ENCODE data around the gene GABRB3. TPM values are rescaled to one million over a fixed set of nuclear protein-coding genes. Genes with fewer than 3 reads are reported as not detected.

GABRB3 gene
- total and polyA plus RNA-seq, 2 donors (not counting 3 experiments of a cell fraction or from before 2014, with no cell fraction given): 0.03 TPM; not detected in 1

- H3K36me3 ChIP-seq (ENCODE audit: control insufficient read depth in 2 of 2, extremely low read depth in 1 of 2, insufficient read depth in 2 of 2, low read length in 2 of 2): no peaks in the 10 kb centered on the region
- TF ChIP-seq MYC (IDR thresholded peaks at IDR 0.05; ENCODE audit: low read depth, low read length): no peak
- no peak for TF ChIP-seq POLR2AphosphoS5 (IDR thresholded peaks at IDR 0.05; ENCODE audit: insufficient read depth, low read depth, low read length)
- no peak for TF ChIP-seq FOS (IDR thresholded peaks at IDR 0.05; ENCODE audit: borderline replicate concordance, insufficient read depth, low read length)
- TF ChIP-seq POLR2A (IDR thresholded peaks at IDR 0.05; ENCODE audit: low read depth, low read length): no peak
- no peak for TF ChIP-seq JUN (IDR thresholded peaks at IDR 0.05; ENCODE audit: borderline replicate concordance, insufficient read depth, insufficient read length, low read depth)
- TF ChIP-seq CTCF (IDR thresholded peaks at IDR 0.05; ENCODE audit: extremely low read depth in 1 of 2, insufficient read depth in 1 of 2, low read depth in 1 of 2, low read length in 2 of 2): no peak
- TF ChIP-seq GATA2 (IDR thresholded peaks at IDR 0.05; ENCODE audit: insufficient read depth, insufficient read length, low read depth, low read length): no peak
- no peak for TF ChIP-seq EZH2 (IDR thresholded peaks at IDR 0.05; ENCODE audit: borderline replicate concordance, low read depth, low read length, severe bottlenecking)
- TF ChIP-seq MAX (IDR thresholded peaks at IDR 0.05; ENCODE audit: insufficient read depth, insufficient read length): no peak
- no peak overlapping the region for H3K27ac ChIP-seq (ENCODE audit: insufficient read depth, low read depth, low read length)
- H3K27me3 ChIP-seq (ENCODE audit: control insufficient read depth in 2 of 2, insufficient read depth in 2 of 2, low read length in 2 of 2): no peaks in the 10 kb centered on the region
- POLR2A ChIA-PET: no interaction called here
- no peaks in the 10 kb centered on the region for H3K9me1 ChIP-seq (replicated peaks; ENCODE audit: control insufficient read depth, extremely low read depth, insufficient read depth, low read length)
- no TSS peak for BruUV-seq (replicated peaks)
- CTCF ChIA-PET: no interaction called here
- FAIRE-seq (no peak), DNase-seq (ENCODE audit: low read depth, low spot score) (no peak)
- H3K9me3 ChIP-seq (replicated peaks; ENCODE audit: control insufficient read depth, insufficient read depth, low read length): peaks cover 17% of the 10 kb centered on the region
- no peak overlapping the region for H2AFZ ChIP-seq (ENCODE audit: low read depth, low read length)
- no peak overlapping the region for H3K4me3 ChIP-seq (replicated peaks in 1 of 3; ENCODE audit: insufficient read depth in 1 of 3, low read depth in 1 of 3, low read length in 3 of 3)
- no peaks in the 10 kb centered on the region for H3K4me1 ChIP-seq (ENCODE audit: control insufficient read depth, extremely low read depth, insufficient read depth, low read length)
- H3K4me2 ChIP-seq (ENCODE audit: insufficient read depth, low read length): no peak overlapping the region
- dilution Hi-C loops (cut with MboI; ENCODE audit: extremely low pct_ligation_motif_present, low sequenced_read_pairs) (no loop called here), intact Hi-C loops (cut with micrococcal nuclease) (no loop called here)
- H3K9ac ChIP-seq (replicated peaks; ENCODE audit: extremely low read depth, insufficient read depth, low read length): no peak overlapping the region
- no peaks in the 10 kb centered on the region for H4K20me1 ChIP-seq (replicated peaks; ENCODE audit: control insufficient read depth, extremely low read depth, insufficient read depth, low read length)
- no peaks in the 10 kb centered on the region for H3K79me2 ChIP-seq (ENCODE audit: control insufficient read depth, insufficient read depth, low read length)
Observed at GRCh38 chr15:26580943-26581342, 191.9 kb downstream of the GABRB3 start.

Data from endothelial cell of umbilical vein (primary cell).